ENCODE measurements around the gene PSMA6.

PSMA6 gene

GRCh38 chr14:35292051-35292769, at the start of gene PSMA6:
TSS of gene PSMA6 (plus strand) at chr14:35292382. CDS start at chr14:35292477, 95 bp downstream.
- peak within 1 kb of the TSS; percentile 56 for H3K4me3 ChIP-seq (ENCODE audit: low read depth, low read length)
- no peak for TF ChIP-seq CTCF (IDR thresholded peaks at IDR 0.05; ENCODE audit: borderline replicate concordance, insufficient read depth, low read depth, low read length)

GRCh38 chr14:35242599-35243311, 49.4 kb upstream of the PSMA6 start:
- H3K4me3 ChIP-seq (ENCODE audit: low read depth, low read length), result no peak overlapping the region
- no peak for TF ChIP-seq CTCF (IDR thresholded peaks at IDR 0.05; ENCODE audit: borderline replicate concordance, insufficient read depth, low read depth, low read length)

GRCh38 chr14:35243956-35244355, 48.2 kb upstream of the PSMA6 start:
- no peak overlapping the region for H3K4me3 ChIP-seq (ENCODE audit: low read depth, low read length)
- no peak for TF ChIP-seq CTCF (IDR thresholded peaks at IDR 0.05; ENCODE audit: borderline replicate concordance, insufficient read depth, low read depth, low read length)

GRCh38 chr14:35244542-35244941, 47.6 kb upstream of the PSMA6 start:
- no peak overlapping the region for H3K4me3 ChIP-seq (ENCODE audit: low read depth, low read length)
- TF ChIP-seq CTCF (IDR thresholded peaks at IDR 0.05; ENCODE audit: borderline replicate concordance, insufficient read depth, low read depth, low read length), result no peak

- no peak for TF ChIP-seq CTCF (IDR thresholded peaks at IDR 0.05; ENCODE audit: borderline replicate concordance, insufficient read depth, low read depth, low read length)
- H3K4me3 ChIP-seq (ENCODE audit: low read depth, low read length), result no peak overlapping the region
Observed at GRCh38 chr14:35245051-35245450, 47.1 kb upstream of the PSMA6 start.

- no peak overlapping the region for H3K4me3 ChIP-seq (ENCODE audit: low read depth, low read length)
Observed at GRCh38 chr14:35247777-35248475, 44.3 kb upstream of the PSMA6 start.

More at GRCh38 chr14:35247777-35248475, 44.3 kb upstream of the PSMA6 start:
- TF ChIP-seq CTCF (IDR thresholded peaks at IDR 0.05; ENCODE audit: borderline replicate concordance, insufficient read depth, low read depth, low read length), result no peak
